Measurements from ENCODE around the gene DES. TPM values are rescaled to one million over a fixed set of nuclear protein-coding genes. Genes with fewer than 3 reads are reported as not detected.
A peak's percentile ranks its signal among the peaks of the same experiment; 100 is the strongest.

Gene DES
- total and polyA plus RNA-seq, 2 of the 13 experiments (the other 11 are each of a cell fraction or from before 2014, with no cell fraction given), result not detected

GRCh38 chr2:219405451-219405850 is 12.7 kb upstream of the DES start (continued):
- TF ChIP-seq KIAA2018 (CRISPR knock-in tag; IDR thresholded peaks at IDR 0.05; ENCODE audit: borderline replicate concordance) (no peak), HNF4A (CRISPR knock-in tag; IDR thresholded peaks at IDR 0.05) (peak; percentile 53), MXD1 (CRISPR knock-in tag; IDR thresholded peaks at IDR 0.05) (no peak), ZNF543 (CRISPR knock-in tag; IDR thresholded peaks at IDR 0.05) (peak; percentile 93; the same call in 1 of the 2 replicates), ZHX2 (IDR thresholded peaks at IDR 0.05; ENCODE audit: low read depth) (no peak), ZHX2 (CRISPR knock-in tag; IDR thresholded peaks at IDR 0.05; ENCODE audit: borderline replicate concordance) (no peak), ZNF776 (CRISPR knock-in tag; IDR thresholded peaks at IDR 0.05) (no peak), ARID3A (IDR thresholded peaks at IDR 0.05; ENCODE audit: low read depth, low read length) (no peak), EEA1 (CRISPR knock-in tag; IDR thresholded peaks at IDR 0.05; ENCODE audit: borderline replicate concordance) (no peak), GTF2F1 (IDR thresholded peaks at IDR 0.05; ENCODE audit: low read length) (no peak), MAFG (CRISPR knock-in tag; IDR thresholded peaks at IDR 0.05) (no peak), STAG1 (CRISPR knock-in tag; IDR thresholded peaks at IDR 0.05) (peak; percentile 25; the same call in 1 of the 2 replicates)

Measured in HepG2 (cell line).